HG03039 (cell line): Measurements from ENCODE around the gene LRRC8B.
"Not testable (repeated sequence)": the region's sequence is repeated elsewhere in the genome, so short reads cannot be mapped to it uniquely, and the experiment has no call there.

Source experiments
- ATAC-seq: cut with Tn5 transposase; IDR thresholded peaks from one replicate; pipeline ENCODE4 v1.9.1; 2021; ENCODE audit warnings: mild to moderate bottlenecking, moderate library complexity; ENCODE audit not compliant: unreplicated experiment

Gene LRRC8B

GRCh38 chr1:89524369-89525168 lies at the start of gene LRRC8B:
Gene LRRC8B, plus strand, starts transcription at chr1:89524829. Its CDS starts 57,822 bp downstream, at chr1:89582651.
- ATAC-seq, result peak; percentile 86

- ATAC-seq, result no peak
Observed at GRCh38 chr1:89475269-89475668, 49.4 kb upstream of the LRRC8B start.

- ATAC-seq, result no peak
Observed at GRCh38 chr1:89476072-89476471, 48.6 kb upstream of the LRRC8B start.

- no peak for ATAC-seq
Observed at GRCh38 chr1:89483010-89483756, 41.4 kb upstream of the LRRC8B start.

- no peak for ATAC-seq
Observed at GRCh38 chr1:89483757-89484077, 40.9 kb upstream of the LRRC8B start.

- no peak for ATAC-seq
Observed at GRCh38 chr1:89484092-89485038, 40.3 kb upstream of the LRRC8B start.

- ATAC-seq, result no peak
Observed at GRCh38 chr1:89487972-89488371, 36.7 kb upstream of the LRRC8B start.

- ATAC-seq, result no peak
Observed at GRCh38 chr1:89489047-89489729, 35.4 kb upstream of the LRRC8B start.

GRCh38 chr1:89490389-89490788 lies 34.2 kb upstream of the LRRC8B start:
- ATAC-seq, result no peak

- ATAC-seq, result no peak
Observed at GRCh38 chr1:89499320-89499719, 25.3 kb upstream of the LRRC8B start.

- ATAC-seq, result no peak
Observed at GRCh38 chr1:89502042-89502441, 22.6 kb upstream of the LRRC8B start.

GRCh38 chr1:89502895-89503294 lies 21.7 kb upstream of the LRRC8B start:
- no peak for ATAC-seq

GRCh38 chr1:89503690-89504089 lies 20.9 kb upstream of the LRRC8B start:
- no peak for ATAC-seq

GRCh38 chr1:89510061-89510460 lies 14.6 kb upstream of the LRRC8B start:
- not testable (repeated sequence) for ATAC-seq

GRCh38 chr1:89512996-89513720 lies 11.5 kb upstream of the LRRC8B start:
- ATAC-seq, result no peak

GRCh38 chr1:89516055-89516454 lies 8.6 kb upstream of the LRRC8B start:
- ATAC-seq, result no peak

GRCh38 chr1:89518221-89518631 lies 6.4 kb upstream of the LRRC8B start:
- ATAC-seq, result no peak

GRCh38 chr1:89519779-89520358 lies 4.8 kb upstream of the LRRC8B start:
- peak; percentile 39 for ATAC-seq

- not testable (repeated sequence) for ATAC-seq
Observed at GRCh38 chr1:89521977-89522376, 2.7 kb upstream of the LRRC8B start.
